Activated naive CD8-positive, alpha-beta T cell treated with anti-CD3 and anti-CD28 coated beads, Interleukin-2, amount 50 U/mL, for 16 hours (primary cell): ENCODE data around the gene ATXN8OS.
"Not testable (repeated sequence)": the region's sequence is repeated elsewhere in the genome, so short reads cannot be mapped to it uniquely, and the experiment has no call there.

ENCODE experiments used
- DNase-seq: peaks from one replicate; pipeline ENCODE4 v3.0.0-alpha.2; 2020; ENCODE audit warnings: low read depth, low spot score

The ATXN8OS gene

DNA sequence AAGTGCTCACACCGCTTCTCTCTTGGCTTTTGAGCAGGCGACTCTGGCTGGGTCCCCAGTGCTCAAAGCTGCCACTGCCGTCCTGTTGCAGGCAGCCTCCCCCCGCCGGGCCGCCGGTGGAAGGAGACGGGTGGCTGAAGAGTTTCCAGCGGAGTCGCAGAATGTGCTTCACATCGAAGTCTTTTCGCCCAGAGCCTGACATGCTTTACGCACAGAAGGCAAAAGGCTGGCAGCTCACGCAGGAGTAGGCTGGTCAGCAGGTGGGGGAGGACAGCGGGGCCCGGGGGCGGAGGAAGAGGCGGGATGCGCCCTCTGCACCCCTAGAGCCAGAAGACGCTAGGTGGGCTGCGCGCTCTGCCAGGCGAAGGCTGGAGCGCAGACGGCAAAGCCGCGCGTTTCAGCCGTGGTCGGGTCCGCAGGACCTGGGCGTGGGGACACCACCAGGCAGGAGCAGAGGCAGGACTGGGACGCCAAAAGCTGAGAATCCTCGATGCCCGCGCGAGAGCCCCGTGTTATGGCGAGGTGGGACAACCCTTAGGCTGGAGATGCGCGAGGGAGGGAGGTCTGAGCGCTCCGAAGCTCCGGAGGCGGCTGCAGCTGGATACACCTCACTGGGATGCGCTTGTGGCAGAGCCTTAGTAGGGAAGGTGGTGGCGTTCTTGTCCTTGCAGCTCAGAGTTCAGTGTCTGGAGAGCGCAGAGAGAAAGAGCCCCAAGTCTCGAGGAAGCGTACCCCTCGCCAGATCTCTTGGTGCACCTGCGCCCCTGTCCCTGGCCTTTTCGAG lies at the start of gene ATXN8OS:
TSS of gene ATXN8OS (plus strand) at position 329 of the 784 bp plus-strand sequence.
- DNase-seq = no peak

DNA sequence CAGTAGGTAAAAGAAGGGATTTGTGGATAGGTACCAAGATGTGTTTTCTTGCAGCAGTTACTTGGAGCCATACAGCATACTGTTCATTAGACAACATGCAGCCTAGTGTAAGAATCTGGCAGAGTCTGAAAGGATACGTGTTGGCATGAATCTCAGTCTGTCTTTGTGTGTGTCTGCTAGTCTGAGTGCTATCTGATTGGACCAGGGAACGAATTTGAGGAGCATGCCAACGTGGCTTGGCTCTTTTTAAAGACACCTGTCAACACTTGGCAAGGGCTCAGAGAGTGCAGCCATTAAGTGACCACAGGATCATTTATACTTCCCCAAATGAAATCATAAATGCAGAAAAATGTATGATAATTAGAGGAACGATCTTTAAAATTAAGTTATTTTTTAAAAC lies 27.6 kb upstream of the ATXN8OS start:
- DNase-seq = no peak

DNA sequence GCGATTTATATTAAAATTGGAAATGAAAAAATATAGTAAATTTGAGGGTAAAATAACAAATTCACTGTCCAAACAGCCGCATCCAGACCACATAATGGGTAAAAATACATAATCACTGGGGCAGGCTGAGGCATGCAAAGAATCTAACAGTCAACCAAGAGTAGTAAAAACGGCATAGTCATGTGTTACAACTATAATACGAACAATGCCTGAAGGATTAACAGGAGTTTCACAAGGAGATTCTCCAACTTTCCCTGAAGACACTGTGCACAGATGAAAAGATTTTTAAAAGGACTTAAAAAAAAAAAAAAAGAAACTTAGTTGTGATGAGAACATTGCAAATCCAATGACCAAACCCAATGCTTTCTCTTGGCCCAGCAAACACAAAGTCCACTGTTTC lies 20.4 kb upstream of the ATXN8OS start:
- no peak for DNase-seq

DNA sequence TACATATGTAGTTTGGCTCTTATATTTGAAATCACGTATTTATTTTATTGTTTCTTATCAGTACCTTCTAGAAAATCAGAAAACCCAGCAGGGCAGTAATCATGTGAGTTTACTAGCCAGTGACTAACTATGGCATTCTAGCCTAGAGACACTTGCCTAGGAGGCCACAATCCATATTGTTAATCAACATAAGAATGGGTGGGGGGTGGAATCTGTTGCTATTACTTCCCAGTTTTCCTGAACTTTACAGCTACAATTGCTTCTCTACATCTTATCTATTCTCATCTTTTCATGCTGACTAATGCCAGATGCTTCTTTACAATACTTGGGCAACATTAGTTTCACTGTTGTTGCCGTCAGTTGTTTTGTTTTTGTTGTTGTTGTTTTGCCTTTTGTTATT lies 18.7 kb upstream of the ATXN8OS start:
- no peak for DNase-seq

DNA sequence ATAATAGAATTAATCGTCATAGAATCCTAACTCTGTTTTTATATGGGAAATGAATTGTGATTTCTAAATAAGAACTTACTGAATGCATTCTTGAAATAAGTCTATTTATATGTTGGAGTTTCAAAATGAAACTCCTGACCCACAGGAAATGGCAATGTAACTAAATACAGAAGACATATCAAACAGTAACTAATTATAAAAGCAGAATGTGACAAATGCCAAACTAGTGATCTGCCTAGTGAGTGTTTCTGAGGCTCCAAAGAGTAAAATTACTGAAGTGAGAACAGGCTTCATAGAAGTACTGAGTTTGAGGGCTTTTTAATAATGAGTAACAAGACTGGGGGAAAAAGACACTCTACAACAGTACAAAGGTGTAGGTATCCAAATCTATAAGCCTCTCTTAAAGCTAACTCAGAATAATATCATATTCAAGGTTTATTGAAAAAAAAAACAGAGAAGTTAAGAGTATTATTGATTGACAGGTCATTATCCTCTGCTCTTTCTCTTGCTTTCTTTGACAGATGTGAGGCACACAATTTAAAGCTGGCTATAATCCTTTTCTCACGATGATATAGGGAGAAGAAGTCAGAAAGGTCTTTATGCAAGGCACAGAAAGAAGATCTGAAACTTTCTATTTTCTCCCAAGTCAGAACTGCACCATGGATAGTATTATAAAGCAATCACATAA lies 17.4 kb upstream of the ATXN8OS start:
- DNase-seq = no peak

DNA sequence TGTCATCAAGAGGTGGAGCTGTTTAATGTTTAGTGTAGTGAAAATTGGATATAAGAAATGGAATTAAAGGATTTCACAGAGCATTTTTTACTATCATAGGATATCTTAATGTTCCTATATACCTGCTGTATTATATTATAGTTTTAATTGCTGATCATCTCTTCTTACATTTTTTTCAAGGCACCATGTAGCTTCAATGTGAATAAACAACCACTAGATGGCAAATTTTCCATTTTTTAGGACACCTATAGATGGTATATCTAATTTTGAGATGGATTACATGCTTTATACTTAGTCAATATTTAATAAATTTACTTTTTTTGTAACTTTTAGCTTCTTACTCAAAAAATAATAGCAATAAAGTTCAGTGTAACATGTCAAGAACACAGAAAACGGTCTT lies 9.0 kb upstream of the ATXN8OS start:
- no peak for DNase-seq

DNA sequence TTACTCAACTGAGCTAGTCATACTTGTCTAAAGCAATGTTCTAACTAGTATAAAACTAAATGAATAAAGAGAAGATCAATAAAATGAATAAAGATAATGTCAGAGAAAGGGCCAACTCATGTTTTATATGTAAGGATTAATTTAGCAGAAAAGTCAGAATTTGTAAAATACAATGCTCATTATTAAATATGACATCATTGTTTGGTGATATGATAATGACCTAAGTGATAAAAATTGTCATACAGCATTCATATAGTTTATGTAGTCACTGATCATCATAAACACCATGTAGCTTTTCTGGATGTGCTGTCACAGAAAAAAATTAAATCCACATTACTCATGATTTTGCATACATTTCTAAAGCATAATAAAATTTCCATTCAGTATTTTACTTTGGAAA lies 3.1 kb upstream of the ATXN8OS start:
- DNase-seq = no peak

DNA sequence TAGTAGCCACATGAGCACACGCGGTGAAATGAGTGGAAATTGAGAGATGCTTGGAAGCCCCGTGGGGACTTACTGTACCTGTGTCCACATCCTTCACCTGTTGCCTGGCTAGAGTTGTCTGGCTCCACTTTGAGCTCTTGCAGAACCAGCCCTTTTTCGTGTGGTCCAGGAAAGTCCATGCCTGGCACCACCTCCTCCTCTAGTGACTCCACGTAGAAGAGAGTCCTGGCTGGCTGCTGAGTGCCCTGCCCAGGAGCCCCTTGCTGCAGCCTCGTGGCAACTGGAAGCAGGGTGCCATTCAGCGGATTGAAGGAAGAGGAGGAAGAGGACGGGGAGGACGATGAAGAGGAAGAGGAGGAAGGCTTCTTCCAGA lies 515 bp upstream of the ATXN8OS start:
- DNase-seq = no peak

DNA sequence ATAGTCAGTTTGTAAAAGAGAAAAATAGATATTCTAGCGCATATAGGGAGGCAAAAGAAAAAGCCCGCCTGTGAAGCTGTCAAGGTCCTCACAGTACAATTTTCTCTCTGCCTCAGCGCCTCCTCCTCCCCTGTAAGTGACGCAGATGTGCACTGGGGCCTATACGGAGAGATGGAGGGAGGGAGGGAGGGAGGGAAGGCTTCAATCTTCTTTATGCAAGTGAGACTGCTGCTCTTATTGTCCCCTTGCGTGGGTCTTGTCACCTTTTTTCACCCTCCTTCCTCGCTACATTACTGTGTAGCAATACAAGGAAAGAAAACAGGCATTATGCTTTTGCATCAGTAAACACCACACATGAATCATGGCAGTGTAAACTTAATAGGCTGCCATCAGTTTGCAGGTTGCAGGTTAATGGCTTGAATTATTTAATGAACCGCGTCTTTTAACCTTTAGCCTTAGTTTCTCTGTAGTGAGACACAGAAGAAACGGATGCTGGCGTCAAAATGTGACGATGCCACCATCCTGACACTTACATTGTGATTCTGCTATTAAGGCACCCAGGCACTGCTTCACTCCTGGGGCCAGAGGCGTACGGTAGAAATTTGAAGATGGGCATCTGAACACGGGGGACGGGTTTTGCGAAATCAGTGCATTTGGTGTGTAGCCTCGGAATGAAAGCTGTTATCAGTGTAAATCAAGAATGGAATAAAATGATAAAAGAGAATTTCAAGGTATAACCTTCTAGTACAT lies 905 bp downstream of the ATXN8OS start, which contains the start of gene KLHL1:
TSS of gene KLHL1 (minus strand) at position 97 of the 750 bp plus-strand sequence. CDS start 753 bp downstream, outside the sequence.
- DNase-seq = no peak

DNA sequence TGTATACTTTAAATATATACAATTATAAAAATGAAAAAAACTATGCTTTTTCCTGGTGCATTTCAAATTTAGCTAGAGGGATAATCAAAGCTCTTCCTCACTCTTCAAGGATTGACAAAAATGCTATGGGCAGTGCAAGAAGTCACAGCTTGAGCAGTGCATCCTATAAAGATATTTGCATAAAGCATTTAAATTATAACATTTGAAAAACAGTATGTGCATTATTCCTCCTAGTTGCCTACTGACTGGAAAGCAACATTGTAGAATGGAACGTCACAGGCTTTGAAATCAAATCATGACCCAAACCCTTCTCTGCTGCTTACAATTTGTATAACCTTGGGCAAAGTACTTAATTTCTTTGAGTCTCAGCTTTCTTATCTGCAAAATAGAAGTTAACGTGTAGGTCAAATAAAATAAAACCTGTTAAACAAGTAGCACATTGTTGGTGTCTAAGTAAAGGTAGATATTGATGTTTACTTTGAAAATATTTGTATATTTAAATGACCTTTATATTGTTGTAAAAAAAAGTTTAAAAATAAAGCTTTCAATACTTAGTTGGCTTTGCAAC lies 9.8 kb downstream of the ATXN8OS start:
- no peak for DNase-seq

DNA sequence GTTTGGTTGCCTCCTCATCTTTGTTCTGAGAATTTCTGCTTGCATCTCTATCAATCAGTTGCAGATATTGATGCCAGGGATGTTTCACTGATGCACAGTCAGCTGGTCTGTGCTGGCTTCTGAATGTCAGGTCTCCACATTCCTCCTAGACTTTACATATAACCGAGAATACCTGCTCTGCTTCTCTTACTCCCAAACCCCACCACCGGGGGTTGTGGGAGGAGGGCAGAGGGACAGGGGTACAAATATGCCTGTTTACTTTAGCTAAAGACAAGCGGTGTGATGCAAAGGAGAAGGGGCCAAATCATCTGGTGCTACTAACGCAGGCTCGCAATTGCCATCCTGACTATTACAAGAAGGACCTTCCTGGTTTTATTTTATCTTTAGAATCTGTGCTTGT lies 18.1 kb downstream of the ATXN8OS start:
- no peak for DNase-seq

DNA sequence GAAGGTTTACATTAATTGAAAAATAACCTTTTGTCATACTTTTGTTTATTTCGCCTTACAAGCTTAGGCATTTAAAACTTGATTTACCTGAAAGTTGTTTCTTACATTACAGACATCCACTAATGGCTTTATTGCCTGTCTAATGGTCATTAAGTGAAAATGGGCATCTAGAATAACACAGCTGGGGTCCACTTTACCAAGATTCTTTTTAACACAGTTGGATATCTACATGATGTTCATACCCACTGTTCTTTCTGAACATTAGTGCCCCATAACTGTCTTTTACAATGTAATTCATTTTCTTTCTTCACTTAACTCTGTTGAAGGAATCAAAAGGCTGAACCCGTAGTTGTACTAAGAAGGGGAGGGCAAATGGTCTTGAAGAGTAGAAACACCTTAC lies 20.5 kb downstream of the ATXN8OS start:
- no peak for DNase-seq

DNA sequence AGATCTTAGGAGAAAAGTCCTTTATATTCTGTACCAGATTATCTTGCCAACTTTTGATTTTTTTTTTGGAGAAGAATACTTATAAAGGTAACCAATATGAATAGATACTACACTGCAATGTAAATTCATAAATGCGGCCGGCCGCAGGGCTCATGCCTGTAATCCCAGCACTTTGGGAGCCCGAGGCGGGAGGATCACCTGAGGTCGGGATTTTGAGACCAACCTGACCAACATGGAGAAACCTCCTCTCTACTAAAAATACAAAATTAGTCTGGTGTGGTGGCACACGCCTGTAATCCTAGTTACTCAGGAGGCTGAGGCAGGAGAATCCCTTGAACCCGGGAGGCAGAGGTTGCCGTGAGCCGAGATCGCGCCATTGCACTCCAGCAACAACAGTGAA lies 35.0 kb downstream of the ATXN8OS start:
- DNase-seq = not testable (repeated sequence)

DNA sequence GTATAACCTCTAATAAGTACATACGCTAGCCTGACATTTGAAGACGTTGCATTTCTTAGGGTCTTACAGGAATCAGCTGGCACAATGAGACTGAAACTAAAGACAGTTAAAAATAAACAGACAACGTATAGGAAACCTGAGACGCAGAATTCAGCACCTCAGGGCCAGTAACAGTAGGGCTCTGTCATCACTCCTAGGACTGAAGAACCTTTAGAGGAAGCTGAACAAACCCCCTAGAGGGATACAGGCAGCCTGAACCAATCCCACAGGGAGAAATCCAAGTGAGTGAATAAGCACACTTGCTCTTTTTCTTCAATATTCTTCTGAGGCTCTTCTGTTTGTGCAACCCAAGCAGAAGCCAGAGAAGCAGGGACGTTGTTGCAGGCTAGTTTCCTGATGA lies 54.5 kb downstream of the ATXN8OS start:
- DNase-seq = no peak

DNA sequence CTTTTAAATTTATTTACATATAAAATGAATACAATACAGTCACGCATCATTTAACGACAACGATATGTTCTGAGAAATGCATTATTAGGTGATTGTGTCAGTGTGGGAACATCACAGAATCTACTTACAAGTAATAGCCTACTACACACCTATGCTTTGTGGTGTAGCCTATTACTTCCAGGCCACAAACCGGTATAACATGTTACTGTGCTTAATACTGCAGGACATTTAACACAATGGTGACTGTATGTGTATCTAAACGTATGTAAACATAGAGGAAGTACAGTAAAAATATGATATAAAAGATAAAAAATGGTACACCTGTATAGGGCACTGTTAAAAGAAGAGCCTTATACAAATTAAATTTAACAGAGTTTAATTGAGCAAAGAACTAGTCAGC lies 63.1 kb downstream of the ATXN8OS start:
- no peak for DNase-seq

DNA sequence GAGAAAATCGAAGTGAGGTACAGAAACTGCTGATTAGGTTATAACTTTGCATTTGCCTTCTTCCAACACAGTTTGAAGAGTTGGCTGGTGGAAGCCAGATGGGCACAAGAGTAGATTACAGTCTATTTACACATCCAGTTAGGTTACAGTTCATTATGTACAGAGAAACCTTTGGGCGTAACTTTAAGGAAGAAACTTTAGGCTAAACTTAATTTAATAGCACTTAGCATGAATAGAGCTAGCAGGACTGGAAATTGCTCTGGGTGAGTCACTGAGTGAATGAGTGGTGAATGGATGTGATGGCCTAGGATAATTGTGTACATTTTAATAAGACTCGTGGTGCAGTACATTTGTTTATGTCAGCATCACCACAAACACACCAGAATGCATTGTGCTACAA lies 63.5 kb downstream of the ATXN8OS start:
- no peak for DNase-seq

DNA sequence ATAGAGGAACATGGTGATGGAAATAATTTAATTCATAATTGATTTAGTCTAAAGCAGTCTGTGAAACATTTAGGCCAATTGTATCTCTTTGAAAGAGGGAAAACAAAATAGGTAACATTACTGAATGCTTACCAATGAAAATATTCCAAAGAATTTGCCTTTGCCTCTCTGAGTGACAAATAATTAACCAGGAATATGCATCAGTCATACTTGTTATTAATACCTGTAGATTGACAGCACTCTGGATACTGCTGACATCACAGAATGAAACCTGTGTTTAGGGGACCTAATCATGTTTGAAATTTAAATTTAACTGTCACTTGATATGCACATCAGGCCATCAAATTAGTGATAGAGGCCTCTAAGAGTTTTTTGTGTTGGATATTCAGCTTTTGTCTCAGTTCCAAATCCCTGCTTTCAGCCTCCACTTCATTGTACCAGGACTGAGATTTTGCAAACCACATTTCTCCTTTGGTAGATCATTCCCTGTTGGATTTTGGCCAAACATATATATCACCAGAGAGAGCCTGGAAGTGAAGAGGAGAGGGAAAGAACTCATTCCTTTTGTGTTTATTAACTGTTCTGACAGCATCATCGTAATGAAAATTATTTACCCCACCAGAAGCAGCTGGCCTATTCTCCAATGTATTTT lies 65.4 kb downstream of the ATXN8OS start:
- DNase-seq = no peak

DNA sequence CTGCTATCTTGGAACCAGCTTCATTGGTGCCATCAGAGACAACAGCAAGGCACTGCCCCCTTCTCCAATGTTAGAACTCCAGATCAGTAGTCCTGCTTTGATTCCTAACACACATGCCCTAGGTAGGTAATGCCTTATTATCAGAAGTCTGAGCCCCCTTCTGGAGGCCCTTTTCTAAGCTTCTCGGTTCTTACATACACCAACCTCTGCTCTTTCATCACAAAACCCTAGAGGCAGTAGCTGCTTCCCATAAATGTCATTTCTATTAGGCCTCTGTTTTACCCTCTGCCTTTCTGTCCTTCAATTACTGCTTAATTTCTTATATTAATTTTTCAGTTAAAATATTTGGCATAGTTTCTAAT lies 66.0 kb downstream of the ATXN8OS start:
- no peak for DNase-seq

DNA sequence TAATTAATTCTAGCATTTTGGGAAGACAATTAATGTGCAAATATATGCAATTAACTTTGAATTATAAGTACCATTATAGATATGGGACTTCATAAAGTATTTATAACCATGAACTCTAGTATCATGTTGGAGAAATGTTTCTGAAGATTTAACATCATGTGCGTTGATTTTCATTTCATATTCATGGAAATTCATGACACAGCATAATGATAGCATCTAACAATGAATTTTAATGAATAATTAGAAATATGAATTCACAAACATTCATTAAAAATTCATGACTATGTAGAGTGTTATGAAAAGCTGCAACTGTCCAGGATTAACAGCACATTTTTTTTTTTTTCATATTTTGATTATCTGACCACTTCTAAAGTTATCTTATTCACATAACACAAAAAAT lies 70.7 kb downstream of the ATXN8OS start:
- DNase-seq = no peak
